MM.1S (cell line): ENCODE measurements around the gene TM9SF4.

Source experiments
- DNase-seq: peaks from one replicate; pipeline ENCODE4 v3.0.0-alpha.2; 2015
- H2AFZ ChIP-seq: fragments of 300-600 bp; sonication (generic); 2 replicates; pipeline ENCODE4 v1.6.0; 2016; ENCODE audit warnings: antibody characterized with exemption, low read length
- H3F3A ChIP-seq: fragments of 300-600 bp; sonication (generic); 2 replicates; pipeline ENCODE4 v1.6.1; 2016; ENCODE audit warnings: mild to moderate bottlenecking, antibody characterized with exemption, low read length, moderate library complexity, mixed read lengths; ENCODE audit not compliant: insufficient read depth
- H3K27ac ChIP-seq: fragments of 300-600 bp; sonication (generic); 2 replicates; pipeline ENCODE4 v1.5.1; 2016; ENCODE audit warnings: mild to moderate bottlenecking, low read length
- H3K27me3 ChIP-seq: fragments of 300-600 bp; sonication (generic); replicated peaks from 2 replicates; pipeline ENCODE4 v1.6.0; 2016; ENCODE audit warnings: low read length; ENCODE audit not compliant: insufficient read depth
- H3K36me3 ChIP-seq: fragments of 300-600 bp; sonication (generic); replicated peaks from 2 replicates; pipeline ENCODE4 v1.6.1; 2016; ENCODE audit warnings: mild to moderate bottlenecking, low read length, mixed read lengths; ENCODE audit not compliant: insufficient read depth
- H3K4me1 ChIP-seq: fragments of 300-600 bp; sonication (generic); 2 replicates; pipeline ENCODE4 v1.6.1; 2016; ENCODE audit warnings: low read length, mixed read lengths
- H3K4me2 ChIP-seq: fragments of 300-600 bp; sonication (generic); 2 replicates; pipeline ENCODE4 v1.6.0; 2016; ENCODE audit warnings: low read depth, low read length
- H3K4me3 ChIP-seq: fragments of 300-600 bp; sonication (generic); 2 replicates; pipeline ENCODE4 v1.5.1; 2016; ENCODE audit warnings: low read length, mixed read lengths
- H3K79me2 ChIP-seq: fragments of 300-600 bp; sonication (generic); 2 replicates; pipeline ENCODE4 v1.6.1; 2016; ENCODE audit warnings: mixed run types, low read length, mixed read lengths
- H3K9ac ChIP-seq: fragments of 300-600 bp; sonication (generic); 2 replicates; pipeline ENCODE4 v1.6.1; 2016; ENCODE audit warnings: low read length, mixed read lengths
- H3K9me2 ChIP-seq: fragments of 300-600 bp; sonication (generic); replicated peaks from 2 replicates; pipeline ENCODE4 v1.6.1; 2016; ENCODE audit warnings: mild to moderate bottlenecking, low read length, mixed read lengths; ENCODE audit not compliant: insufficient read depth
- H3K9me3 ChIP-seq: fragments of 300-600 bp; sonication (generic); replicated peaks from 2 replicates; pipeline ENCODE4 v1.6.1; 2016; ENCODE audit warnings: mild to moderate bottlenecking, low read length, mixed read lengths; ENCODE audit not compliant: insufficient read depth
- H4K20me1 ChIP-seq: fragments of 300-600 bp; sonication (generic); 2 replicates; pipeline ENCODE4 v1.6.1; 2016; ENCODE audit warnings: mild to moderate bottlenecking, low read length, moderate library complexity, mixed read lengths; ENCODE audit not compliant: insufficient read depth
- EZH2 ChIP-seq: fragments of 300-600 bp; sonication (generic); optimal IDR thresholded peaks from 2 replicates; pipeline ENCODE3; 2017; ENCODE audit warnings: low read depth, mild to moderate bottlenecking, antibody characterized with exemption, low read length, mixed read lengths
- EZH2phosphoT487 ChIP-seq: fragments of 300-600 bp; sonication (generic); IDR thresholded peaks from 2 replicates; pipeline ENCODE4 v1.6.1; 2018; ENCODE audit warnings: antibody characterized with exemption, low read length
- TF ChIP-seq, protein P1 (sequence below): fragments of 300-600 bp; sonication (generic); IDR thresholded peaks from 2 replicates; pipeline ENCODE4 v1.5.1; 2016; ENCODE audit warnings: antibody characterized with exemption, low read length, mixed read lengths

The TM9SF4 gene

DNA sequence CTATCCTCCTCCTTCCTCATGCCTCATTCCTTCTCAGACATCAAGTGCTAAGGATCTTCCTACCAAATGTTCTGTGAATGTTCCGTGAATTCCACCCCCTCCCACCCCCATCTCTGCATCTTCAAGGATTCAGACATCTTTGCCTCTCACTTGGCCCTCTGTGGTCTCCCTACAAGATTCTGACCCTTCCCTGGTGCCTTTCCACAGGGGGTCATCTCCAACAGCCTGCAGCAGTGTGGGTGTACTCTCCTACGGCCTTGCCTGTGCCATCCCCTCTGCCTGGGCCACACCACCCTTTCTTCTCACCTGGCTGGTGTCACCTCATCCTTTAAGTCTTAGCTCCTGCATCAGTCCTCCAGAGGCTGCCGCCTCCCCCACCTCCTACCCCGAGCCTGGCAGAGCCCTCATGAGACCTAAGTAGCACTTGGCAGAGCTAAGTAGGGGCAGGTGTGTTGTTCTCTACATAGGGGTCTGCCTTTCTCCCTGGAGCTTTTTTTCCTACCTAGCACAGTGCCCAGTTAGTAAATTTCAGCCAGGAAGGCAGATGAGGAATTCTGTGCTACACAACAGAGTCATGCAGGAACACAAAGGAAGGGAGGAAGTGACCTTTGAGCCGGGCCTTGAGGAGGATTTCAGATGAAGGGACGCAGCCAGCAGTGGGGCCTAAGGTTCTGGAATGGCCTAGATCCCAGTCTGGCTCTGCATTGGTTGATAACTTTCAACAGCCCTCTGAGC lies 43.1 kb downstream of the TM9SF4 start:
- Histone ChIP-seq H3K27me3 (no peaks in the 10 kb centered on the region), H3K9ac (no peak overlapping the region), H3K36me3 (no peaks in the 10 kb centered on the region), H2AFZ (no peak overlapping the region), H3K4me3 (no peak overlapping the region), H3K9me3 (no peaks in the 10 kb centered on the region), H3K4me2 (no peak overlapping the region), H3K4me1 (no peaks in the 10 kb centered on the region), H3K9me2 (no peaks in the 10 kb centered on the region), H4K20me1 (no peaks in the 10 kb centered on the region), H3K79me2 (no peaks in the 10 kb centered on the region), H3K27ac (no peak overlapping the region), H3F3A (no peaks in the 10 kb centered on the region; the same call in 1 of the 2 replicates)
- TF ChIP-seq EZH2phosphoT487, result no peak
- TF ChIP-seq EZH2, result no peak
- TF ChIP-seq, protein P1, sequence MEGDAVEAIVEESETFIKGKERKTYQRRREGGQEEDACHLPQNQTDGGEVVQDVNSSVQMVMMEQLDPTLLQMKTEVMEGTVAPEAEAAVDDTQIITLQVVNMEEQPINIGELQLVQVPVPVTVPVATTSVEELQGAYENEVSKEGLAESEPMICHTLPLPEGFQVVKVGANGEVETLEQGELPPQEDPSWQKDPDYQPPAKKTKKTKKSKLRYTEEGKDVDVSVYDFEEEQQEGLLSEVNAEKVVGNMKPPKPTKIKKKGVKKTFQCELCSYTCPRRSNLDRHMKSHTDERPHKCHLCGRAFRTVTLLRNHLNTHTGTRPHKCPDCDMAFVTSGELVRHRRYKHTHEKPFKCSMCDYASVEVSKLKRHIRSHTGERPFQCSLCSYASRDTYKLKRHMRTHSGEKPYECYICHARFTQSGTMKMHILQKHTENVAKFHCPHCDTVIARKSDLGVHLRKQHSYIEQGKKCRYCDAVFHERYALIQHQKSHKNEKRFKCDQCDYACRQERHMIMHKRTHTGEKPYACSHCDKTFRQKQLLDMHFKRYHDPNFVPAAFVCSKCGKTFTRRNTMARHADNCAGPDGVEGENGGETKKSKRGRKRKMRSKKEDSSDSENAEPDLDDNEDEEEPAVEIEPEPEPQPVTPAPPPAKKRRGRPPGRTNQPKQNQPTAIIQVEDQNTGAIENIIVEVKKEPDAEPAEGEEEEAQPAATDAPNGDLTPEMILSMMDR, result no peak
- no peak for DNase-seq

DNA sequence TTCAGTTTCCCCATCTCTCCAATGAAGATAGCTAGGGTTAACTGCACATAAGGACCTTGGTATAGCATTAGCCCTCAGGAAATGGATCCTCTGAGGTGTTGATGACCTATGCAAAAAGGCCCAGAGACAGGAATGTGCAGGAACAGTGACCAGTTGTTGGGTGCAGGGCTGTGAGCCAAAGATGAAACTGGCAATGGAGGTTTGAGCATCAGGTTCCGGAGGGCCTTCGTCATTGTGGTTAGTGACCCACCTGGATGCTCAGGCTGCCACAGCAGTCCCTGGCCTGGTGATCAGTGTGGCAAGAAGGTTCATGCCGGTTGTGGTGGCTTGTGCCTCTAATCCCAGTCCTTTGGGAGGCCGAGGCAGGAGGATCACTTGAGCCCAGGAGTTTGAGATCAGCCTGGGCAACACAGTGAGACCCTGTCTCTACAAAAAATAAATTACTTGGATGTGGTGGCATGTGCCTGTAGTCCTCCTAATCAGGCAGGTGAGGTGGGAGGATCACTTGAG lies 43.7 kb downstream of the TM9SF4 start:
- Histone ChIP-seq H3F3A (no peaks in the 10 kb centered on the region; the same call in 1 of the 2 replicates), H4K20me1 (no peaks in the 10 kb centered on the region), H3K4me3 (no peak overlapping the region), H3K36me3 (no peaks in the 10 kb centered on the region), H3K79me2 (no peaks in the 10 kb centered on the region), H3K9ac (no peak overlapping the region), H3K9me2 (no peaks in the 10 kb centered on the region), H3K27me3 (no peaks in the 10 kb centered on the region), H3K4me1 (no peaks in the 10 kb centered on the region), H3K27ac (no peak overlapping the region), H3K4me2 (no peak overlapping the region), H2AFZ (no peak overlapping the region), H3K9me3 (no peaks in the 10 kb centered on the region)
- DNase-seq, result no peak
- TF ChIP-seq EZH2, result no peak
- TF ChIP-seq, protein P1, result no peak
- TF ChIP-seq EZH2phosphoT487, result no peak

DNA sequence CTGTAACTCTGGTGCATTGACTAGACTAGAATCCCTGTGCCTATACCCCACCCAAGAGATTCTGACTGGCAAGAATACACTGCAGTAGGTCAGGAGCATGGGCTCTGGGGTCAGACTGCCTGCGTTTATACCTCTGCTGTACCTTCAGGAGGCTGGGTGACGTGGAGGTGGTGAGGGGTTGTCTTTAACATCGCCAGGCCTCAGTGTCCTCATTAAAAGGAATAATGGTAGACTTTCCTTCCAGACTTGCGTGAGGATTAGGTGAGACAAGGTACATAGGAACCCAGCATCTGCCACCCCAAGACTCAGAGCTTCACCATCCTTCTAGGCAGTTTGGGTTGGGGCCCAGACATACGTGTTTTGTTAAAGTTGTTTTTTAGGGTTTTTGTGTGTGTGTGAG lies 44.3 kb downstream of the TM9SF4 start:
- no peaks in the 10 kb centered on the region for H3K9me2 ChIP-seq
- H3K9ac ChIP-seq, result no peak overlapping the region
- no peak overlapping the region for H3K27ac ChIP-seq
- no peak overlapping the region for H3K4me3 ChIP-seq
- TF ChIP-seq, protein P1, result no peak
- TF ChIP-seq EZH2, result no peak
- TF ChIP-seq EZH2phosphoT487, result no peak
- H3K4me2 ChIP-seq, result no peak overlapping the region
- H3K36me3 ChIP-seq, result no peaks in the 10 kb centered on the region
- no peaks in the 10 kb centered on the region for H3K4me1 ChIP-seq
- no peaks in the 10 kb centered on the region for H3K27me3 ChIP-seq
- no peaks in the 10 kb centered on the region for H4K20me1 ChIP-seq
- no peaks in the 10 kb centered on the region; the same call in 1 of the 2 replicates for H3F3A ChIP-seq
- DNase-seq, result no peak
- H3K79me2 ChIP-seq, result no peaks in the 10 kb centered on the region
- H2AFZ ChIP-seq, result no peak overlapping the region
- H3K9me3 ChIP-seq, result no peaks in the 10 kb centered on the region
